ENCODE data around the gene BCL11B. TPM values are rescaled to one million over a fixed set of nuclear protein-coding genes. Genes with fewer than 3 reads are reported as not detected.

BCL11B gene
- total RNA-seq, 1 donor: under 0.01 TPM

GRCh38 chr14:99173086-99173485 lies 98.9 kb downstream of the BCL11B start:
- DNase-seq (ENCODE audit: low read depth in 2 of 3, low spot score in 2 of 3): no peak

GRCh38 chr14:99171396-99171795 lies 100.6 kb downstream of the BCL11B start:
- no peak for DNase-seq (ENCODE audit: low read depth in 2 of 3, low spot score in 2 of 3)

- no peak for DNase-seq (ENCODE audit: low read depth in 2 of 3, low spot score in 2 of 3)
These were observed 102.1 kb downstream of the BCL11B start for GRCh38 chr14:99169776-99170356.

- DNase-seq (ENCODE audit: low read depth in 2 of 3, low spot score in 2 of 3): no peak
These were observed 103.7 kb downstream of the BCL11B start for GRCh38 chr14:99168330-99168729.

GRCh38 chr14:99166506-99166905 lies 105.5 kb downstream of the BCL11B start:
- no peak for DNase-seq (ENCODE audit: low read depth in 2 of 3, low spot score in 2 of 3)

GRCh38 chr14:99164712-99165111 lies 107.3 kb downstream of the BCL11B start:
- DNase-seq (ENCODE audit: low read depth in 2 of 3, low spot score in 2 of 3): no peak

DNA sequence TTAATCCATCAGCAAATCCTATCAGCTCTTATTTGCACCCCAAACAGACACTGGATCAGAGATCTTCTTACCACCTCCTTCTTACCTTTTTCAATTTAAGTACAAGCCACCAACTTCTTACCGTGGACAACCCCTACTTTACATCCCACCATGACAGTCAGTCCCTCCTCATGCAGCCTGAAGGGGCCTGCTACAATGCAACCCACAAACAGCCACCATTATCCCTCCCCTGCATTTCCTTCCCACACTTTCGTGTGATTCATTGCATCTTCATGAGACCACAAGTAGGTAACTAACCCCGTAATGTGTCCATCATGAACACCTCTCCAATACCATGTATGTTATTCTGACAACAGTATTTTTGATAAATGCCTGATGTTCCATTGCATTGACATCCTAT lies 108.6 kb downstream of the BCL11B start:
- no peak for DNase-seq (ENCODE audit: low read depth in 2 of 3, low spot score in 2 of 3)

DNA sequence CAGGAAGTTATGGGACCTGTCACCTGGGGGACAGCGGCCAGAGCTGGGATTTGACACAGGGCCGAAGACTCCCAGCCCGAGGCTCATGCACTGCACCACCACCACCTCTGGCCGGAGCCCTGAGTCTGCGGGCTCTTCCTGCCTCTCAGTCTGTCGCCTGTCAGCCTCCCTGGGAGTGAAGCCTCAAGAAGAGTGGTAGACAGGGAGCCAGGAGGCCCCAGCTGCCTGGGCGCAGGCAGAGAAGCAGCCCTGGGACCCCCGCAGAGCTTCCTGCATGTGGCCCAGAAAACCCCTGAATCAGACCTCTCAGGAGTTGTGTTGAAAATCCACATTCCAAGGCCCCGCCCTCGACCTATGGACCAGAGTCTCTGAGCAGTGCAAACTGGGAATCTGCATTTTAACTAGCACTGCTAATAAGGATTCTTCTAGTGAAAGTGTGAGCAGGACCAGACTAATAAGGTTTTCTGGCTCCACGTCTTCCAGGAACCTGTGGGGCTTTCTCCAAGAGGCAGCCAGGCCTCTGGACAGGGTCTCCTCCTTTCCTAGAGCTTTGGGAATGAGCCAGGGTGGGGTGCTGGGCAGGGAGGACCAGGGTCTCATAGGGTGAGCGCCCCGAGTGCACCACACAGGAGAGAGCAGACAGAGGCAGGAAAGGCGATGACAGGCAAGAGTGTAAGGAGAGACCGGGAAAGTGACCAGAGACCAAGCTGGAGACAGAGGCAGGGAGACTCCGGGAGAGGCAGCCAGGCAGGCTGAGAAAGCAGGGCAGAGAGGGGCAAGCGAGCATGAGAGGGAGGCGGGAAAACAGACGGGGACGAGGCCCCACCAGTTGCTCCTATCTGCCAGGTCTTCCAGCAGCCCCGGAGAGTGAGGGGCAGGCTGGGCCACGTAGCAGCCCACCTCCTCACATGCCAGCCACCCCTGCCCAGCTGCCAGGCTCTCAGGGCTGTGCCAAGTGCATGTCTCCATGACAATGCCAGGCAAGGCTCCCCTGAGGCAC lies 112.4 kb downstream of the BCL11B start:
- no peak for DNase-seq (ENCODE audit: low read depth in 2 of 3, low spot score in 2 of 3)

- no peak for DNase-seq (ENCODE audit: low read depth in 2 of 3, low spot score in 2 of 3)
These were observed 113.3 kb downstream of the BCL11B start for GRCh38 chr14:99158646-99159165.

GRCh38 chr14:99158150-99158549 lies 113.8 kb downstream of the BCL11B start:
- DNase-seq (ENCODE audit: low read depth in 2 of 3, low spot score in 2 of 3): no peak

GRCh38 chr14:99157676-99158075 lies 114.3 kb downstream of the BCL11B start:
- DNase-seq (ENCODE audit: low read depth in 2 of 3, low spot score in 2 of 3): no peak

- no peak for DNase-seq (ENCODE audit: low read depth in 2 of 3, low spot score in 2 of 3)
These were observed 114.8 kb downstream of the BCL11B start for GRCh38 chr14:99157246-99157645.

DNA sequence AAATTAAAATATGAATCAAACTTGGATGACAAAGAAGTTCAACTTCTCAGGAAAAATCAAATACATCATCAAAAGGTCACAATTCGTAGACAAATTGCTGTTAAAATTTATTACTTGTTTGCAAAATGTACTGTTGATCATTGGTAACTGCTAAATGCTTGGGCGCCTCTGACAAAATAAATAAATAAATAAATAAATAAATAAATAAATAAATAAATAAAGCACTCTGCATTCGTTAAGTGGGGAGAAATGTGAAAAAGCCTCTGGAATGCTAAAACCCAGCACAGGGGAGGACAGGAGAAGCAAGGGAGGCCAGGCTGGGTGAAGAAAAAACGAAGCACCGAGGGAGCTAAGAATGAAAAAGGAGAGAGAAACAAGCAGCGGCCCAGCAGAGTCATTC lies 115.2 kb downstream of the BCL11B start:
- DNase-seq (ENCODE audit: low read depth in 2 of 3, low spot score in 2 of 3): no peak

GRCh38 chr14:99156090-99156425 lies 115.9 kb downstream of the BCL11B start:
- no peak for DNase-seq (ENCODE audit: low read depth in 2 of 3, low spot score in 2 of 3)

DNA sequence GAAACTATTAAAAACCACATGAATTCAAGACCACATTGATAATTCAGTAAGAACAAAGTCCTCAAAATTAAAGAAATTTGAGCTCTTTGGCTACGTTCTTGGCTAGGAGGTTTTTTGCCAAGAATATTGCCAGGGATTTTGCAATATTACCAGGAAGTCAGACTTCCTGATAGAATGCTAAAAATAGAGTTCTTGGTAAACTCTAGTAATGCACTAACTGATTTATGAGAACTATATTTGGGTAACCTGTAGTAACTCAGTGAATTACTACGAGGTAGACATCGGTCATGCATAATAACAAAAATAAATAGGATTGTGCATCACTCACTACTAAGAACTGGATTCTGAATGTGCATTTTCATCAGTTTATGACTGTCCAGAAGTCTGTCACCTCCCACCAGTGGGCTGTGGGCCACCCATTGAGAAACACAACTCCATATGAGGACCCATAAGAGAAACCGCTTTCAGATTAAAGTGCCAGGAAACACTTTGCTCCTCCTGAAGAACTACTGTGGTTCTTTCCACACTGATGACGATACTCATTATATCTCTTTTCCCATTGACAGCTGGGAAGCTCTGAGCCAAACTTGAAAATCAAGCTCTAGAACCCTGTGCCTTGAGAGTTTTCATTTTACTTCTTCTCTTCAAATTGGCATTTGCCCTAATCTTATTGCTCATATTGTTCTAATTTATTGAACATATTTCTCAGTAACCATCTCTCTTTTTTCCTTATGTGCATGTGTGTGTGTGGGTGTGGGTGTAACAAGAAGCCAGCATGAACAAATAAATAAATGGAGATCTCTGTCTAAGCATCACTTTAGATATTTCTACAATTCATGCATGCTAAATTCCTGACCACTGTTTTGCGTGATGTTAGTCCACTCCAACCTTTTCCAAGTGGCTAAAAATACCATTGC lies 116.6 kb downstream of the BCL11B start:
- DNase-seq (ENCODE audit: low read depth in 2 of 3, low spot score in 2 of 3): no peak

GRCh38 chr14:99150236-99150635 lies 121.8 kb downstream of the BCL11B start:
- DNase-seq (ENCODE audit: low read depth in 2 of 3, low spot score in 2 of 3): no peak

DNA sequence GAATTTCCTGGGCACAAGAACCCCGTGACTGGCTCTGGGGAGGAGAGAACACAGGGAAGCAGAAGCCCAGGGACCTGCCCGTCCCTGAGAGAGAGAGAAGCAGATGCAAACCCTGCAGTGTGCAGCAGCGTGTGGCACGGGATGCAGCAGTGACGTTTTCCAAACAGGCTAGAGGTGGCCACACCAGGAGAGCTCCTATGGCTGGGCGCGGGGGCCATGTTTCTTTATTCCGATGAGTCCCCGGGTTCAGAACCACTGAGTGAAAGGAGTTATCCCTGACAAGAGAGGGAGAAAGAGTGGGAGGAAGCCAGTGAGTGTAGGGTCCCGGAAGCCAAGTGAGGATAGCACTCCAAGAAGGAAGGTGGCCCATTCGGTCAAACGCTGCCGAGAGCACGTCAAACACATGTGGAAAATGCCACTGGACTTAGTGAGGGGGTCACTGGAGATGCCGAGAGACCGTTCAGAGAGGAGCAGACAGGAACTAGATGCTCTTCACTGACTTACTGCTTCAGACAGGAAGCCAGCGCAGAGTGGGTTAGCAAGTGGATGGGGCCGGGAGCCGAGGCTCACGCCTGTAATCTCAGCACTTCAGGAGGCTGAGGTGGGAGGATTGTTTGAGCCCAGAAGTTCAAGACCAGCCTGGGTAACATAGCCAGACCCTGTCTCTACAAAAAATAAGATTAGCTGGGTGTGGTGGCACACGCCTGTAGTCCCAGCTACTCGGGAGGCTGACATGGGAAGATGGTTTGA lies 123.0 kb downstream of the BCL11B start:
- no peak for DNase-seq (ENCODE audit: low read depth in 2 of 3, low spot score in 2 of 3)

DNA sequence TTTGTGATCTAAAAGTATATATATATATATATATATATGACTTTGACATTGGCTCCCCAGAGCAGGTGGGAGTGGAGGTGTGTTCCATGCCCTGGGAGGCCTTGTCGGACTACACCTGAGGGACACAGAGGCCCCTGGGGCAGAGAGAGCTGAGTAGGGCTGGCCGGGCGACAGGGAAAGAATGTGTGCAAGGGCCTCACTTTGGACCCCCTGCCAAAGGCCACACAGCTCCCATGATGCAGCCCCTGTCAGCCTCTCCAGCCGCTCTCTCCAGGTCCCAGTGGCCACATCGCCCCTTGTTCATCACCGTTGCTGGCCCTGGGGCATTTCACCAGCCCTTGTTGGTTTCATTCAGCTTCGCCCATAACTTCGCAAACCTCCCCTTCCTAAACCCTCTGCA lies 123.9 kb downstream of the BCL11B start:
- no peak for DNase-seq (ENCODE audit: low read depth in 2 of 3, low spot score in 2 of 3)

GRCh38 chr14:99147366-99147740 lies 124.6 kb downstream of the BCL11B start:
- no peak for DNase-seq (ENCODE audit: low read depth in 2 of 3, low spot score in 2 of 3)

All from hematopoietic multipotent progenitor cell (in vitro differentiated cells).